HG03575 (cell line): Measurements from ENCODE around the gene PARD3.
"Not testable (repeated sequence)": the region's sequence is repeated elsewhere in the genome, so short reads cannot be mapped to it uniquely, and the experiment has no call there.

Experiments used
- ATAC-seq: cut with Tn5 transposase; IDR thresholded peaks from one replicate; pipeline ENCODE4 v1.9.1; 2021; ENCODE audit not compliant: unreplicated experiment, insufficient number of reproducible peaks, low FRiP score; ENCODE audit errors: extremely low read depth

PARD3 gene

GRCh38 chr10:34413756-34414587 lies 401.1 kb downstream of the PARD3 start:
- ATAC-seq = no peak

- ATAC-seq = no peak
These were observed 401.9 kb downstream of the PARD3 start for GRCh38 chr10:34413214-34413613.

DNA sequence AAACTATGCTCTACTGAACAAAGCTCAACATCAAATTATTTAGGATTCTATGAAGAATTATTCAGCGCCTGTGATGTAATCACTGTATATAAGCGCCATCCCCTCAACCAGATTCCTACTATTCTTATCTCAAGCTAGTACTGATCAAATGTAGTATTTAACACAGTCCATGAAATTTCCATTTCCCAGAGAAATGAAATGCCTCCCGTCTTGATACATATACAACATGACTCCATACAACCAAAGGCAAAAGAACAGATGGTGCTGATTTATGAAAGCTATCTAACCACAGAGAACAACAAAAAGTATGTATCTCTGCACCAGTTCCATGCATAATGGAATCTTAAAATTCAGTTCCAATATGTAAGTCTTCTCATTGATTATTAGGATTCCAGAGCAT lies 406.1 kb downstream of the PARD3 start:
- no peak for ATAC-seq

GRCh38 chr10:34408381-34408780 lies 406.7 kb downstream of the PARD3 start:
- no peak for ATAC-seq

DNA sequence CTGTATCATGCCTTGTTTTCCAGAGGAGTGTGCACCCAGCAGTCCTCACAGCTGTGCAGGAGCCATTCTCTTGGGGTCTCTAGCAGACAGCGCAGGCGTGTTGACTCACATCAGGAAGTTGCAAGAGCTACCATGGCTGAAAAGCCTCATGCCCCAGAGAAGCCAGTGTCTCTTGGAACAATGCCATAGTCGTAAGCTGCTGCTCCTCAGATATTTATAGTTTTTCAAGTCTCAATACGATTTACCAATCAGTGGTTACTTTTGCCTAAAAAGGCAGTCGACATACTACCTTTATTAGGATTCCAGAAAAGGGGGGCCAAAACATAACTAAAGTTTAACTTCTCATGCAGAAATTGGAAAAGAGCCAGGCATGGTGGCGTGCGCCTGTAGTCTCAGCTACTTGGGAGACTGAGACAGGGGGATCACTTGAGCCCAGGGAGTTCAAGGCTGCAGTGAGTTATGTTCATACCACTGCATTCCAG lies 407.7 kb downstream of the PARD3 start:
- ATAC-seq = no peak

GRCh38 chr10:34406463-34407323 lies 408.4 kb downstream of the PARD3 start:
- no peak for ATAC-seq

- ATAC-seq = no peak
These were observed 409.3 kb downstream of the PARD3 start for GRCh38 chr10:34405611-34406462.

DNA sequence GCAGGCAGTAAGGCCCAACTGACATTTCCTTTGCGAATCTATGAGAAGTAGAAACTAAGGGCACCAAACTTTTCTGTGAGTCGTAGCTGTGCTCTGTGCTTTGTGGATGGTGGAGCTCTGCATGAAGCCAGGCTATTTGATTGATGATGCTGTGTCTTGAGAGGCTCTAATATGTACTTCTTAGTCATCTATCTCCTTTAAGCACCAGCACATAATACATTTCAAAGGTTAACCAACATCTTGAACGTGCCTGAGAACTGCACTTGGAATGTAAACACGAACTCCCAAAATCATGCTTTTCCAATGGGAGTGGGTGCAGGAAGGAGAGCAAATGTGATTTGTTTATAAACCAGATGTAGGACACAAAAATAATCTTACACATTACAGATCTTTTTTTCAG lies 411.6 kb downstream of the PARD3 start:
- no peak for ATAC-seq

DNA sequence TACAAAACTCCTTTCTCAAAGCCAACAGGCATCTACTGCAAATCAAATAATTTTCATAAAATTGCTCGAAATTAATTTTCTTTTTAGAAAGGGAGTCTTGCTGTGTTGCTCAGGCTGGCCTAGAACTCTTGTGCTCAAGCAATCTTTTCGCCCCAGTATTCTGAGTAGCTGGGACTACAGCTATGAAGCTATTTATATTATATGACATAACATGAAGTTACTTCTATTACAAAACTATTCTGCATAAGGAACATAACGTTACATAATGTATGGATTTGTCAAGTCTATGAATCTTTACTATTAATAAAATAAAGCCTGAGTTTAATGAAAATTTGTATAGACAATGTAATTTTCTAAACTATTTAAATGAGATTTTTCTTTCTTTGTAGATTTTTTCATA lies 415.0 kb downstream of the PARD3 start:
- no peak for ATAC-seq

DNA sequence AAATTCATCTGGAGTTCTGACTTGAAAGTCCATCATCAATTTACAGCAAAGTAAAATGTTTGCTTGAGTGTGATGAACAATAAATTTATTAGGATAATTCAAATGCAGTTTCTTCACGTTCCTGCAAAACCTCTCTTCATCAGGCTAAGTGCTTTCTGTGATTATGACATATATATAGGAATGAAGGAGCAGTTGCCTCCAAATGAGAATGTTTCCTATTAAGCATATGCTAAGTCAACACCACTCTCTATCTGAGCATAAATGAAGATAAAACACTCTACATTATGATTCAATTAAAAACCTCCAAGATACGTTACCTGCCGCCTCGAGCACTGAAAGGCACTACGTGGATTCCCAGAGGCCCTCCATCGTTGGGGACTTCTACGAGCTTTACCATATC lies 416.1 kb downstream of the PARD3 start:
- ATAC-seq = no peak

GRCh38 chr10:34397324-34397723 lies 417.8 kb downstream of the PARD3 start:
- no peak for ATAC-seq

- ATAC-seq = no peak
These were observed 418.4 kb downstream of the PARD3 start for GRCh38 chr10:34396663-34397062.

DNA sequence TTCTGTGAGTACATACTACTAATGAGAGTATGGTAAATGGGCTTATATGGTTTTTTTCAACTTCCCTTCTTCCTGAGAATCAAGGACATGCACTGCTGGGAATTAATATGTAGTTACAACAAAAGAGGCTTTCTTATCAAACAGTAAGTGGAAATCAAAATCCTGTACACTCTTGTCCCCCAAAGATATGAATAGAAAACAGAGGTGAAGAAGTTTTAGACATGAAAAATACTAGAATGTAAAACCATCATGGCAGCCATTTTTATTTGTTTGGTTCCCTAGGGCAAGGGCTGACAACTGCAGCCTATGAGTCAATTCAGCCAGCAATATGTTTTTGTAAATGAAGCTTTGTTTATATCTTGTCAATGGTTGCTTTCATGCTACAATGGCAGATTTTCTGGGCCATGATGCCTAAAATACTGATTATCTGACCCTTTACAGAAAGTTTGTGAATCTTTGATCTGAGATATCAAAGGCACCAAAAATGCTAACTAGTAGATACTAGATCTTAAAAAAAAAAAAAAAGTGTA lies 422.4 kb downstream of the PARD3 start:
- no peak for ATAC-seq

DNA sequence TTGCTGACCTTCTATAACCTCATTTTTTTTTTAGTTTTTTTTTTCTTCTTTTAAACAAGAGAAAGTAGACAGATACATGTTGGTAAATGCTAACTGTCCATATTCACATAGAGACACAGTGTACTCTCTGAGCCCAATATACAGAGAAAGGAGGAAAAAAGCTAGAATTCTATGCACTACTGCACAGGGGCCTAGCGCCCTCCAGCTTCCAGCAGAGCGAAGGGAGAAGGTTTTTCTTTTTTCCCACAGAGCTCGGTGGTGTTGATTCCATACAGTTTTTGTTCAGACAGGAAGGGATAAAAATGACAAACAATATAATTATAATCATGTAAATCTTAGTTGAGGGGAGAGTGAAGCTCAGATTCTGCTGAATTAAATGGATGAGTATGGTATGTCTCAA lies 423.9 kb downstream of the PARD3 start:
- ATAC-seq = not testable (repeated sequence)

DNA sequence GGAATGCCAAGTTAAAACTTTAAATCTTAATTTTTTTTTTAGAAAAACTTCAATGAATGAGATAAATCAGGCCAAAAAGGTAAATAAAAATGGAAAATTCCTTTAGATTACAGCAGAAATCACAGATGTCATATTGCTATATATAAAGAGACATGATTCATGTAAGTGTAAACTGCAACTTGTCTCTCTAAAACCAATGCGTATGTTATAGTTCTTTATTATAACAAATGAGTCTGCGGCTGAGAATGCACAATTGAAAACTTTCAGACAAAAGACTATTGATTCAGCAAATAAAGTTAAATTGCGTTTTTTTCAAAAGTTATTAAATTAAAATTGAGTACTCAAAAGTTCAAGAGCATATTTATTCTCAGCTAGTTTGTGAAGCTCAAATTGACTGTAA lies 425.3 kb downstream of the PARD3 start:
- no peak for ATAC-seq

DNA sequence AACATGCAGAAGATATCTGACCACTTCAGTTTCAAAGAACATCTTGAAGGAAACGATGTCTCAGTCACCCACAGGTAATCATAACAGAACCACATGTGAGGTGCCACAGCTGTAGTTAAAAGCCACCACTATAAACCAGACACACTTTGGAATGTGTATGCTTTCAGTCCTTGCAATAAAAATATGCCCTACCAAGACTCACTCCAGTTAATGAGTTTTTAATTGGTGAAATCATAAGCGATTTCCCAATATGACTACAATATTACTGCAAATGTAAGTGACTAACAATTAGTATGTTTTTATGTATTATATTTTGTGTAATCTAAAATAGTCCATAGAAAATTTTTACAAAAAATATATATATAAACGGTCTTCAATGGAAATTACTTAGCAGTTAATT lies 428.2 kb downstream of the PARD3 start:
- ATAC-seq = no peak

DNA sequence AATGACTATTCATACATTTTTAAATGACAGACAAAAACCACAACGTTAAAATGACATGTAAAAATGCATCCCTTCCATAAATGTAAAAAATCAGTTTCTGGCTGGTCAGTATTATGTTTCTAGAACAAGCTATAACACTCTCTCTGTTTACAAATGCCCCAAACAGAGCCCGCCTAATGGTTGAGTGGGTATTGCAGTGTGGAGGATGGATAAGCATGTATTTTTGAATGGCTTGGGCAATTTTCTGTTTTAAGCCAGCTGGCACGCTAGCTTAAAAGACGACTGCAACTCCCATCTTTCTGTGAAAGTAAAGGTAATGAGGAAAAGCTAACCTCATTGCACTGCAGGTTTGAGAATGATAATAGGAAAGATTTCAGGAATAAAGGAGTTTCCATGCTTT lies 430.7 kb downstream of the PARD3 start:
- no peak for ATAC-seq

GRCh38 chr10:34382626-34383025 lies 432.5 kb downstream of the PARD3 start:
- no peak for ATAC-seq

DNA sequence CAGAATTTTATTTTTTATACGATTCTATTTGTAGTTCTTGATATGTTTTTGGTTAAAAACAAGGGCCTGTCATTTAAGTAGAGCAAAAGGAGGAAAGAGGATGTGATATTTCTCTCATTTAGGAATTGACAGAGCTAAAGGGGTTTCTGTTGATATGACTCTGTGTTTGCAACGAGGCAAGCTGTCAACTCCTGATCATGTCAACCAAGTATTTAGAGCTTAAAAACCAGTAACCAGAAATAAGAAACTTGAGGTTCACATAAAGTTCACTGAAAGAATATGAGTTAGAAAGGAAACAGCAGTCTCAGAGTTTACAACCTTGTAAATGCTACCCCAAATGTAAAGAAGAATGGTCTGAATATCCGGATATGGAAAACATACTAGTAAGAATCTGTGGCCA lies 434.2 kb downstream of the PARD3 start:
- ATAC-seq = no peak
